Measurements from ENCODE around the gene PPBP.

PPBP gene

DNA sequence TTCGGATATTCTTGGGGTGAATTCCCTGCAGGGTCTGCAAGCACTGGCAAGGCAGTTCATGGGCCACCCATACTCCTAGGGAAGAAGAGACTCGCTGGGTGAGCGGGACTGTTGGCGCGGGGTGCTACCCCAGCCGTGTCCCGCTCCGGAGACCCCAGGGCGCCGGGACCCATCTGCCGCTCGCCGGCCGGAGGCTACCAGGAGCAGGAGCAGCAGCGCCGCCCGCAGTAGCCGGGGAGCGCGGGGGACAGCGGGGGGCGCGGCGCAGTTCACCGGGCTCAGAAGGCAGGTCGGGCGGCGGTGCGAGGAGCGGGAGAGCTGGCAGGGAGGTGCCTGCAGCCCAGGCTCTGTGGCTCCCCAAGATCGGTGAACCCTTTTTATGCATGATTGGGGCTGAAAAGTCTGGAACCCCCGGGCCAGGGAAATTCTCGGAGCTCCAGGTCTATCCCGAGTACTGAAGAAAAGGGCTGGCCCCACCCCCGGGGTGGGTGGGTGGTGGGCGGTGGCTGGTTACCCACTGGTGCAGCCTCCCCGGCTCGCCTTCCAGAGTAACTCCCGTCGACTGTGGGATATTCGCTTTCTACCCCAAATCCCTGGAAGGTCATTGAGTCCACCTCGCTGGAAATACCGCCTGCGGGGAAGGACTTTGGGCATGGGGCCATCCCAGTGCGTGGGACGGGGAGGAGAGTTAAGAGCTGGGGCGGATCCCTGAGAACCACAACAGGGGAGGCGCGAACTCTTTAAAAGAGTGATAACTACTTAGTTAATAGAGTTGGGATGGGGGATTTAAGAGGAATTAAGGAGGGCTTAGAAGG lies 43.7 kb downstream of the PPBP start:
- TF ChIP-seq, protein P1, sequence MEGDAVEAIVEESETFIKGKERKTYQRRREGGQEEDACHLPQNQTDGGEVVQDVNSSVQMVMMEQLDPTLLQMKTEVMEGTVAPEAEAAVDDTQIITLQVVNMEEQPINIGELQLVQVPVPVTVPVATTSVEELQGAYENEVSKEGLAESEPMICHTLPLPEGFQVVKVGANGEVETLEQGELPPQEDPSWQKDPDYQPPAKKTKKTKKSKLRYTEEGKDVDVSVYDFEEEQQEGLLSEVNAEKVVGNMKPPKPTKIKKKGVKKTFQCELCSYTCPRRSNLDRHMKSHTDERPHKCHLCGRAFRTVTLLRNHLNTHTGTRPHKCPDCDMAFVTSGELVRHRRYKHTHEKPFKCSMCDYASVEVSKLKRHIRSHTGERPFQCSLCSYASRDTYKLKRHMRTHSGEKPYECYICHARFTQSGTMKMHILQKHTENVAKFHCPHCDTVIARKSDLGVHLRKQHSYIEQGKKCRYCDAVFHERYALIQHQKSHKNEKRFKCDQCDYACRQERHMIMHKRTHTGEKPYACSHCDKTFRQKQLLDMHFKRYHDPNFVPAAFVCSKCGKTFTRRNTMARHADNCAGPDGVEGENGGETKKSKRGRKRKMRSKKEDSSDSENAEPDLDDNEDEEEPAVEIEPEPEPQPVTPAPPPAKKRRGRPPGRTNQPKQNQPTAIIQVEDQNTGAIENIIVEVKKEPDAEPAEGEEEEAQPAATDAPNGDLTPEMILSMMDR (conservative IDR thresholded peaks at IDR 0.05; ENCODE audit: low read depth, low read length), result no peak
- no peak for DNase-seq (ENCODE audit: low read depth)
- peak overlapping the region; percentile 58 for H3K4me3 ChIP-seq (ENCODE audit: low read depth, low read length)

DNA sequence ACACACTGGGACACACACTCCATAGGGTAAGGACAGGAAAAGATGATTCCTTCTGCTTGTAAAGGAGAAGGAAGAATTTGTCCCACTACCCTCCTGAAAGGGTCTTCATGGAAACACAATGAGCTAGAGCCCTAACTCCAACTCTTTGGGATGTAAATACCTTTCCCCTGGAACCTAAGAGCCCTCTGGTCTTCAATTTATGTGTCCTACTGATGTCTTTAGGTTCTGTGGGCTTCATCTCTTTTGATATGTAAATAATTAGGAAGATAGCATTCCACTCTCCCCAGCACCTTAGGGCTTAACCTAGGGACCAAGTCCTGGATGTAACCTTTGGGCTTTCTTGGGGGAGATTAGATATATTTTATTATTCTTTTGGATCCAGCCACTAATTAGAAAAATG lies 44.4 kb downstream of the PPBP start:
- H3K4me3 ChIP-seq (ENCODE audit: low read depth, low read length), result no peak overlapping the region
- TF ChIP-seq, protein P1 (conservative IDR thresholded peaks at IDR 0.05; ENCODE audit: low read depth, low read length), result no peak
- DNase-seq (ENCODE audit: low read depth), result no peak

DNA sequence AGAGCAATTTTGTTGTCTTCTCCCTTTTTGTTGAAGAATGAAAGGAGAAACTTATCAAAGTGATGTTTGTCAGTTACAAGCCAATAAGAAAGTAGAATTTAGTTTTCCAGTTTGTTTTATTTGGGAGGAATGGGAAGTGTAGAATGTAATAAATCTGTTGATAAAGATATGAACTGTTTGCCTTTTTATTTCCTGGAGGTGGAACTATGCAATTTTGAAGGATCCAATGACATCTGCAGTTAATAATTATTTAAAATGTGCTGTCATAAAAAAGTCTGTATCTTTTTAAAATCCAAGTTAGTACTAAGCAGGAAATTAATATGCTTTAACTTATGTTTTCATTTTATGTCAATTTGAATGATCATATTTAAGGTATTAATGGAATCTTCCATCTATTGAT lies 51.0 kb downstream of the PPBP start:
- TF ChIP-seq, protein P1 (conservative IDR thresholded peaks at IDR 0.05; ENCODE audit: low read depth, low read length), result no peak
- DNase-seq (ENCODE audit: low read depth), result no peak
- no peak overlapping the region for H3K4me3 ChIP-seq (ENCODE audit: low read depth, low read length)

All from choroid plexus epithelial cell (primary cell).